Measurements from ENCODE around the gene ILF3.

ILF3 gene

GRCh38 chr19:10683582-10683981 is 29.4 kb downstream of the ILF3 start:
- TF ChIP-seq CTCF (IDR thresholded peaks at IDR 0.05; ENCODE audit: insufficient read depth, low read depth, low read length, missing control alignments): no peak
- no peak for DNase-seq (ENCODE audit: low read depth)
- no peak overlapping the region for H3K4me3 ChIP-seq (ENCODE audit: low read depth, low read length)

GRCh38 chr19:10685210-10685609 is 31.1 kb downstream of the ILF3 start:
- no peak for DNase-seq (ENCODE audit: low read depth)
- no peak for TF ChIP-seq CTCF (IDR thresholded peaks at IDR 0.05; ENCODE audit: insufficient read depth, low read depth, low read length, missing control alignments)
- no peak overlapping the region for H3K4me3 ChIP-seq (ENCODE audit: low read depth, low read length)

- no peak for TF ChIP-seq CTCF (IDR thresholded peaks at IDR 0.05; ENCODE audit: insufficient read depth, low read depth, low read length, missing control alignments)
- H3K4me3 ChIP-seq (ENCODE audit: low read depth, low read length): no peak overlapping the region
- no peak for DNase-seq (ENCODE audit: low read depth)
These were observed 32.0 kb downstream of the ILF3 start for GRCh38 chr19:10686193-10686592.

GRCh38 chr19:10686661-10687517 is 32.7 kb downstream of the ILF3 start:
- TF ChIP-seq CTCF (IDR thresholded peaks at IDR 0.05; ENCODE audit: insufficient read depth, low read depth, low read length, missing control alignments): no peak

GRCh38 chr19:10687518-10688288 is 33.6 kb downstream of the ILF3 start:
- TF ChIP-seq CTCF (IDR thresholded peaks at IDR 0.05; ENCODE audit: insufficient read depth, low read depth, low read length, missing control alignments): no peak
- no peak overlapping the region for H3K4me3 ChIP-seq (ENCODE audit: low read depth, low read length)
- DNase-seq (ENCODE audit: low read depth): no peak

More at GRCh38 chr19:10686661-10687517, 32.7 kb downstream of the ILF3 start:
- no peak overlapping the region for H3K4me3 ChIP-seq (ENCODE audit: low read depth, low read length)
- no peak for DNase-seq (ENCODE audit: low read depth)

GRCh38 chr19:10688545-10689280 is 34.6 kb downstream of the ILF3 start:
- no peak for DNase-seq (ENCODE audit: low read depth)
- no peak overlapping the region for H3K4me3 ChIP-seq (ENCODE audit: low read depth, low read length)
- no peak for TF ChIP-seq CTCF (IDR thresholded peaks at IDR 0.05; ENCODE audit: insufficient read depth, low read depth, low read length, missing control alignments)

Data from GM12865 (cell line).